Stimulated activated CD4-positive, alpha-beta T cell treated with anti-CD3 and anti-CD28 coated beads, Interleukin-4, amount 100 ng/mL, for 1 hour (primary cell): ENCODE data around the gene IQCF6.
"Not testable (repeated sequence)": the region's sequence is repeated elsewhere in the genome, so short reads cannot be mapped to it uniquely, and the experiment has no call there.

Source experiments
- DNase-seq: peaks from one replicate; pipeline ENCODE4 v3.0.0-alpha.2; 2020

The IQCF6 gene

GRCh38 chr3:51759203-51759602 lies 19.8 kb downstream of the IQCF6 start:
- no peak for DNase-seq

- DNase-seq, result not testable (repeated sequence)
Observed at GRCh38 chr3:51753763-51754750, 25.0 kb downstream of the IQCF6 start.

GRCh38 chr3:51751287-51751686 lies 27.8 kb downstream of the IQCF6 start:
- no peak for DNase-seq

GRCh38 chr3:51750878-51751277 lies 28.2 kb downstream of the IQCF6 start:
- no peak for DNase-seq

GRCh38 chr3:51748327-51748726 lies 30.7 kb downstream of the IQCF6 start:
- no peak for DNase-seq

- no peak for DNase-seq
Observed at GRCh38 chr3:51747840-51748239, 31.2 kb downstream of the IQCF6 start.

- DNase-seq, result not testable (repeated sequence)
Observed at GRCh38 chr3:51742978-51743377, 36.1 kb downstream of the IQCF6 start.

GRCh38 chr3:51742320-51742719 lies 36.7 kb downstream of the IQCF6 start:
- not testable (repeated sequence) for DNase-seq

GRCh38 chr3:51739110-51739509 lies 39.9 kb downstream of the IQCF6 start:
- DNase-seq, result no peak

GRCh38 chr3:51735950-51736349 lies 43.1 kb downstream of the IQCF6 start:
- no peak for DNase-seq

GRCh38 chr3:51735039-51735438 lies 44.0 kb downstream of the IQCF6 start:
- no peak for DNase-seq

- no peak for DNase-seq
Observed at GRCh38 chr3:51734572-51734907, 44.5 kb downstream of the IQCF6 start.

- no peak for DNase-seq
Observed at GRCh38 chr3:51733859-51734571, 45.0 kb downstream of the IQCF6 start.

GRCh38 chr3:51729042-51729633 lies 49.9 kb downstream of the IQCF6 start:
- DNase-seq, result no peak
